Measurements from ENCODE around the gene LMX1A. TPM values are rescaled to one million over a fixed set of nuclear protein-coding genes. Genes with fewer than 3 reads are reported as not detected.

LMX1A gene
- total and polyA plus RNA-seq, 2 of the 13 experiments (the other 11 are each of a cell fraction or from before 2014, with no cell fraction given): 0.07 TPM; not detected in 1

DNA sequence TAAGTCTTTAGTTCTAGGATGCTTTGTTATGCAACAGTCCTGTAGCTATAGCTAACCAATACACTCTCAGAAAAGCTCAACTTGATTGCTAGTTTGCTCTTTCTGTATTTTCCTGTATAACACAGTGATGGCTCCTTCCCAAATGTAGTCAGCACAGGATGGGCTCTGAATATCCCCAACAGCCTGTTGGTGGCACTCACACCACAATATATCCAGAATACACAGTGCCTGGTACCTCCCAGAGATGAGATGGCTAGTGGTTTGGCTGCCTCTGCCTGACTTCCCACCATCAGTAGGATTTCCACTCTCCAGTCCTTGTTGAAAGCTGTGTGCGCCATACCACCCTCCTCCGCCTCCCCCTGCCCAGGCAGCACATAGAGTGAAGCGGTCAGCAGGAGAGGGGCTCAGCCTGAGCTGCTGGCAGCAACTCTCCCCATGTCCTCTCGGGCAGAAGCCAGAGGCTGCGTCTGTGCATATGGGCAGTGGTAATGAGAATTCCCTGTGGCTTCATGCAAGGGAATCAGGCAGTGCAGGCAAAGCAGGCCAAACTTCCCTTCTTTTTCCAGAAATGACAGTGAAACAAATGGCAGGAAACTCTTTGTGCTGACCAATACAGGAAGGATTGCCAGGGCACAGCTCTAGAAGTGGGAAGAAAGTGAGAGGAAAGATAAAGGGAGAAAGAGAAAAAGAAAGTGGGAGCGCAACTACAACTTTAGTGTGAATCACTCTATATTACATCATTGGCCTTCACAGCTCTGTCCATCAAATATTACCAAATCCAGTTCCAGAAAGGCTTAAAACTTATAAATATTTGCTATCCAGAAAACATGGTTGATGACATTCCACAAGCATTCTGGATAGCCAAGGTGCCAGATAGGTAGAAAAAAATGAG is 49.7 kb downstream of the LMX1A start:
- DNase-seq (ENCODE audit: low spot score) (no peak), ATAC-seq (no peak)
- intact Hi-C loops (cut with micrococcal nuclease; ENCODE audit: unreplicated experiment): no loop called here
- TF ChIP-seq, protein P1, sequence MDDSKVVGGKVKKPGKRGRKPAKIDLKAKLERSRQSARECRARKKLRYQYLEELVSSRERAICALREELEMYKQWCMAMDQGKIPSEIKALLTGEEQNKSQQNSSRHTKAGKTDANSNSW (CRISPR knock-in tag; IDR thresholded peaks at IDR 0.05; ENCODE audit: borderline replicate concordance): no peak
- TF ChIP-seq, protein P2, sequence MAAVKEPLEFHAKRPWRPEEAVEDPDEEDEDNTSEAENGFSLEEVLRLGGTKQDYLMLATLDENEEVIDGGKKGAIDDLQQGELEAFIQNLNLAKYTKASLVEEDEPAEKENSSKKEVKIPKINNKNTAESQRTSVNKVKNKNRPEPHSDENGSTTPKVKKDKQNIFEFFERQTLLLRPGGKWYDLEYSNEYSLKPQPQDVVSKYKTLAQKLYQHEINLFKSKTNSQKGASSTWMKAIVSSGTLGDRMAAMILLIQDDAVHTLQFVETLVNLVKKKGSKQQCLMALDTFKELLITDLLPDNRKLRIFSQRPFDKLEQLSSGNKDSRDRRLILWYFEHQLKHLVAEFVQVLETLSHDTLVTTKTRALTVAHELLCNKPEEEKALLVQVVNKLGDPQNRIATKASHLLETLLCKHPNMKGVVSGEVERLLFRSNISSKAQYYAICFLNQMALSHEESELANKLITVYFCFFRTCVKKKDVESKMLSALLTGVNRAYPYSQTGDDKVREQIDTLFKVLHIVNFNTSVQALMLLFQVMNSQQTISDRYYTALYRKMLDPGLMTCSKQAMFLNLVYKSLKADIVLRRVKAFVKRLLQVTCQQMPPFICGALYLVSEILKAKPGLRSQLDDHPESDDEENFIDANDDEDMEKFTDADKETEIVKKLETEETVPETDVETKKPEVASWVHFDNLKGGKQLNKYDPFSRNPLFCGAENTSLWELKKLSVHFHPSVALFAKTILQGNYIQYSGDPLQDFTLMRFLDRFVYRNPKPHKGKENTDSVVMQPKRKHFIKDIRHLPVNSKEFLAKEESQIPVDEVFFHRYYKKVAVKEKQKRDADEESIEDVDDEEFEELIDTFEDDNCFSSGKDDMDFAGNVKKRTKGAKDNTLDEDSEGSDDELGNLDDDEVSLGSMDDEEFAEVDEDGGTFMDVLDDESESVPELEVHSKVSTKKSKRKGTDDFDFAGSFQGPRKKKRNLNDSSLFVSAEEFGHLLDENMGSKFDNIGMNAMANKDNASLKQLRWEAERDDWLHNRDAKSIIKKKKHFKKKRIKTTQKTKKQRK (IDR thresholded peaks at IDR 0.05; ENCODE audit: low read length): no peak
- no peak for TF ChIP-seq TCF7L2 (IDR thresholded peaks at IDR 0.05; ENCODE audit: low read depth, low read length)
- TF ChIP-seq ZNF850 (CRISPR knock-in tag; conservative IDR thresholded peaks at IDR 0.05): no peak
- TF ChIP-seq ZKSCAN5 (CRISPR knock-in tag; IDR thresholded peaks at IDR 0.05): no peak
- TF ChIP-seq, protein P3, sequence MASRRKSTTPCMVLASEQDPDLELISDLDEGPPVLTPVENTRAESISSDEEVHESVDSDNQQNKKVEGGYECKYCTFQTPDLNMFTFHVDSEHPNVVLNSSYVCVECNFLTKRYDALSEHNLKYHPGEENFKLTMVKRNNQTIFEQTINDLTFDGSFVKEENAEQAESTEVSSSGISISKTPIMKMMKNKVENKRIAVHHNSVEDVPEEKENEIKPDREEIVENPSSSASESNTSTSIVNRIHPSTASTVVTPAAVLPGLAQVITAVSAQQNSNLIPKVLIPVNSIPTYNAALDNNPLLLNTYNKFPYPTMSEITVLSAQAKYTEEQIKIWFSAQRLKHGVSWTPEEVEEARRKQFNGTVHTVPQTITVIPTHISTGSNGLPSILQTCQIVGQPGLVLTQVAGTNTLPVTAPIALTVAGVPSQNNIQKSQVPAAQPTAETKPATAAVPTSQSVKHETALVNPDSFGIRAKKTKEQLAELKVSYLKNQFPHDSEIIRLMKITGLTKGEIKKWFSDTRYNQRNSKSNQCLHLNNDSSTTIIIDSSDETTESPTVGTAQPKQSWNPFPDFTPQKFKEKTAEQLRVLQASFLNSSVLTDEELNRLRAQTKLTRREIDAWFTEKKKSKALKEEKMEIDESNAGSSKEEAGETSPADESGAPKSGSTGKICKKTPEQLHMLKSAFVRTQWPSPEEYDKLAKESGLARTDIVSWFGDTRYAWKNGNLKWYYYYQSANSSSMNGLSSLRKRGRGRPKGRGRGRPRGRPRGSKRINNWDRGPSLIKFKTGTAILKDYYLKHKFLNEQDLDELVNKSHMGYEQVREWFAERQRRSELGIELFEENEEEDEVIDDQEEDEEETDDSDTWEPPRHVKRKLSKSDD (CRISPR knock-in tag; IDR thresholded peaks at IDR 0.05; ENCODE audit: low read depth): no peak
- no peak for TF ChIP-seq RBM22 (optimal IDR thresholded peaks at IDR 0.05; ENCODE audit: low read length)
- TF ChIP-seq MEIS1 (CRISPR knock-in tag; IDR thresholded peaks at IDR 0.05; ENCODE audit: borderline replicate concordance): no peak
- TF ChIP-seq ZNF616 (CRISPR knock-in tag; IDR thresholded peaks at IDR 0.05; ENCODE audit: low read depth): no peak
- no peak for TF ChIP-seq GATAD2A (CRISPR knock-in tag; IDR thresholded peaks at IDR 0.05)
- TF ChIP-seq, protein P4, sequence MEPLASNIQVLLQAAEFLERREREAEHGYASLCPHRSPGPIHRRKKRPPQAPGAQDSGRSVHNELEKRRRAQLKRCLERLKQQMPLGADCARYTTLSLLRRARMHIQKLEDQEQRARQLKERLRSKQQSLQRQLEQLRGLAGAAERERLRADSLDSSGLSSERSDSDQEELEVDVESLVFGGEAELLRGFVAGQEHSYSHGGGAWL (CRISPR knock-in tag; IDR thresholded peaks at IDR 0.05): no peak
- no peak for TF ChIP-seq NR2F2 (IDR thresholded peaks at IDR 0.05; ENCODE audit: borderline replicate concordance, low read depth)
- TF ChIP-seq PRMT3 (CRISPR knock-in tag; IDR thresholded peaks at IDR 0.05; ENCODE audit: borderline replicate concordance, low read depth): no peak
- TF ChIP-seq ZNF605 (CRISPR knock-in tag; IDR thresholded peaks at IDR 0.05): no peak

More for the DNA sequence above, 49.7 kb downstream of the LMX1A start:
- H2AFZ ChIP-seq (ENCODE audit: low read length): no peak overlapping the region
- no peaks in the 10 kb centered on the region for H3K4me1 ChIP-seq (ENCODE audit: insufficient read depth, low read length)
- H3K9ac ChIP-seq (ENCODE audit: insufficient read depth, low read depth, low read length): no peak overlapping the region
- H3K4me3 ChIP-seq (replicated peaks in 1 of 3; ENCODE audit: insufficient read depth in 1 of 3, low read depth in 2 of 3, low read length in 3 of 3): no peak overlapping the region
- no peaks in the 10 kb centered on the region for H3K36me3 ChIP-seq (replicated peaks in 1 of 2; ENCODE audit: control insufficient read depth in 1 of 2, insufficient read depth in 2 of 2, low read length in 2 of 2)
- in situ Hi-C loops (cut with HindIII; ENCODE audit: extremely low pct_ligation_motif_present, low pct_unique_long_range_greater_than_20kb): no loop called here
- no peaks in the 10 kb centered on the region for H3K9me3 ChIP-seq (ENCODE audit: low read length)
- 63% methylated on average over 4 of the region's 6 CpGs for WGBS (ENCODE audit: low lambda C conversion rate)
- CTCF ChIA-PET (ENCODE audit: low intra/inter-chr PET ratio, low total read pairs): no interaction called here
- no peaks in the 10 kb centered on the region for H3K79me2 ChIP-seq (ENCODE audit: insufficient read depth, low read length)
- no peak overlapping the region for H3K27ac ChIP-seq (ENCODE audit: extremely low read length, insufficient read depth, low read length)
- no peaks in the 10 kb centered on the region for H4K20me1 ChIP-seq (ENCODE audit: insufficient read depth, low read length)
- H3K4me2 ChIP-seq (ENCODE audit: low read depth, low read length): no peak overlapping the region
- no peak for FAIRE-seq
- no TSS peak for BruUV-seq (replicated peaks)
- no peaks in the 10 kb centered on the region; a peak in 1 of 5 replicates for H3K27me3 ChIP-seq (ENCODE audit: control insufficient read depth in 1 of 2, insufficient read depth in 2 of 2, low read length in 2 of 2)
- POLR2A ChIA-PET: no interaction called here
